Measurements from ENCODE around the gene NCKAP5. TPM values are rescaled to one million over a fixed set of nuclear protein-coding genes. Genes with fewer than 3 reads are reported as not detected.

Gene NCKAP5
- total and polyA plus RNA-seq, 2 experiments from 2014 or later = 2.2 to 5.5 TPM

DNA sequence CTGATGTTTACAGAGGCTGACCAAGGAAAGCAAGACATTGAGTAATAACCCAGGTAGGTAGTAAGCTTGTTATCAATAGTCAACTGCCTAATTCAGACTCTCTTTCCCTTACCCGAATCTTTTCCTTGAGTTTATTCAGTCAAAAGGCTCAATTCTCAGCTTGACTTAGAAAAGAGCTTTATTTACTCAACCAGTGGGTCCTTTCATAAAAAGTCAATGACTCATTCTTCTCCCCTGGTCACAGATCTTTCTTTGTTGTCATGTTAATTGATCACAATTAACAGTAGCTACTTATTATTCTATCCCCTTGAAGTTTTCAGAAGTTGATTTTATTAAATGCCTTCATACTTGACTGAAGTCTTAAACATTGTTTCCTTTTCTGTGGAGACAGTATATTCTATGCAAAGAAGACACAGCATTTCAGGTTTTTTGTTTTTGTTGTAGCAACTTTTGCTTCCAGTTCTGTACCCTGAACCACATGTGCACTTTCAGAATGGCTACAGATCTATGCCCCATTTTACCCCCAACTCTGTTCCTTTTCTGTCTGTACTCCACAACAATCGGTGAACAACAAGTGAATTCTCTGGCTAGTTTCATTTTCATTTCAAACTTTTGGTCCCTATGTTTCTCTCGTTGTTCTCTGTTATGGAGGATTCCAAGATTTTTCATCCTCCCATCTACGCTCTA lies 428.3 kb downstream of the NCKAP5 start:
- H4K20me1 ChIP-seq (ENCODE audit: insufficient read depth, poor library complexity, severe bottlenecking) = no peaks in the 10 kb centered on the region
- TF ChIP-seq EZH2phosphoT487 (IDR thresholded peaks at IDR 0.05; ENCODE audit: low read depth, severe bottlenecking, unreplicated experiment) (no peak), EZH2 (IDR thresholded peaks at IDR 0.05; ENCODE audit: borderline replicate concordance) (no peak), CTCF (IDR thresholded peaks at IDR 0.05; ENCODE audit: poor library complexity) (no peak)
- H3K4me3 ChIP-seq = no peak overlapping the region
- DNase-seq (ENCODE audit: low spot score) = no peak
- H3K9me3 ChIP-seq (ENCODE audit: low read depth) = no peaks in the 10 kb centered on the region
- WGBS (ENCODE audit: low lambda C conversion rate, missing lambda C conversion rate) = 65% methylated on average over 4 of the region's 4 CpGs
- no peaks in the 10 kb centered on the region for H3K9me2 ChIP-seq (replicated peaks; ENCODE audit: insufficient read depth)
- H3K4me2 ChIP-seq = no peak overlapping the region
- no peak overlapping the region for H3K27ac ChIP-seq
- H2AFZ ChIP-seq = no peak overlapping the region
- no peaks in the 10 kb centered on the region for H3K27me3 ChIP-seq
- no peaks in the 10 kb centered on the region for H3K79me2 ChIP-seq
- H3K36me3 ChIP-seq (replicated peaks; ENCODE audit: insufficient read depth, low read depth) = no peaks in the 10 kb centered on the region
- H3K4me1 ChIP-seq (ENCODE audit: insufficient read depth) = no peaks in the 10 kb centered on the region

GRCh38 chr2:133138693-133139092 lies 429.6 kb downstream of the NCKAP5 start:
- no peak overlapping the region for H3K4me3 ChIP-seq
- no peak overlapping the region for H3K27ac ChIP-seq
- no peaks in the 10 kb centered on the region for H3K27me3 ChIP-seq
- no peak overlapping the region for H3K4me2 ChIP-seq
- H3K79me2 ChIP-seq = no peaks in the 10 kb centered on the region
- no peaks in the 10 kb centered on the region for H4K20me1 ChIP-seq (ENCODE audit: insufficient read depth, poor library complexity, severe bottlenecking)
- DNase-seq (ENCODE audit: low spot score) = no peak
- no peaks in the 10 kb centered on the region for H3K9me2 ChIP-seq (replicated peaks; ENCODE audit: insufficient read depth)
- TF ChIP-seq EZH2 (IDR thresholded peaks at IDR 0.05; ENCODE audit: borderline replicate concordance) (no peak), CTCF (IDR thresholded peaks at IDR 0.05; ENCODE audit: poor library complexity) (no peak)
- H3K9me3 ChIP-seq (ENCODE audit: low read depth) = no peaks in the 10 kb centered on the region
- 87% methylated on average over 4 of the region's 4 CpGs for WGBS (ENCODE audit: low lambda C conversion rate, missing lambda C conversion rate)
- no peaks in the 10 kb centered on the region for H3K4me1 ChIP-seq (ENCODE audit: insufficient read depth)
- H2AFZ ChIP-seq = no peak overlapping the region
- H3K36me3 ChIP-seq (replicated peaks; ENCODE audit: insufficient read depth, low read depth) = no peaks in the 10 kb centered on the region

DNA sequence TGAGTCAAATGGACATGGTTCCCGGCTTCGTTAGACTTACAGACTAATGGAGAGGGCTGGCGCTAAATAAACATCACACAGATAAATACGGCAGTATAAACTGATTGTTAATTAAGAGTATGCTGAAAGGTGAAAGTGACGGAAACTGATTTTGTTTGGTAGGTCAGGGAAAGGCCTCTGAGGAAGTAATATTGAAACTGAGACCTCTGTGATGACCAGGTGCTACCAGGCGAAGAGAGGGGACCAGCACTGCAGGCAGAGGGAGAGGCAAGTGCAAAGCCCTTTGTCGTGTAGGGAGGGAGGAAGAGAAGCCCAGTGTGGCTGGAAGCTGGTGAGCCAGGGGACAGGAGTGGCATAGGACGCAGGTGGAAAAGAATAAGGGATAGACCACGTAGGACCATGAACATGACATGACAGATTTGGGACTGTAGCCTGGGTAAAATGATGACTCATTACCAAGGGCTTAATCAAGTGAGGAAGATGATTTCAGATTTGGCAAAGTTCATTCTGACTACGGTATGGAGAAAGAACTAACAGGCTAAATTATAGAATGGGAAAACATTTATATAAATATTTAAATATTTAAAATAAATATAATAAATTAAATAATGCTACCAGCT lies 433.1 kb downstream of the NCKAP5 start:
- Histone ChIP-seq H3K4me1 (ENCODE audit: insufficient read depth) (no peaks in the 10 kb centered on the region), H3K27ac (no peak overlapping the region), H3K4me2 (no peak overlapping the region), H2AFZ (no peak overlapping the region), H3K36me3 (replicated peaks; ENCODE audit: insufficient read depth, low read depth) (no peaks in the 10 kb centered on the region), H3K4me3 (no peak overlapping the region), H4K20me1 (ENCODE audit: insufficient read depth, poor library complexity, severe bottlenecking) (no peaks in the 10 kb centered on the region), H3K9me3 (ENCODE audit: low read depth) (no peaks in the 10 kb centered on the region), H3K27me3 (no peaks in the 10 kb centered on the region), H3K9me2 (replicated peaks; ENCODE audit: insufficient read depth) (no peaks in the 10 kb centered on the region), H3K79me2 (no peaks in the 10 kb centered on the region)
- TF ChIP-seq CTCF (IDR thresholded peaks at IDR 0.05; ENCODE audit: poor library complexity) = no peak
- 86% methylated on average over 10 of the region's 10 CpGs for WGBS (ENCODE audit: low lambda C conversion rate, missing lambda C conversion rate)
- DNase-seq (ENCODE audit: low spot score) = no peak
